Keratinocyte (primary cell): Measurements from ENCODE around the gene SPRYD3.

ENCODE experiments used
- EZH2 ChIP-seq: IDR thresholded peaks from one replicate; pipeline ENCODE4 v1.6.1; 2012; ENCODE audit warnings: inconsistent platforms, mild to moderate bottlenecking, low read length, moderate library complexity
- TF ChIP-seq, protein P1 (sequence below), 3 experiments: IDR thresholded peaks in 1 of 3; conservative IDR thresholded peaks in 1 of 3; optimal IDR thresholded peaks in 1 of 3; 2 replicates in 2 of 3; 3 replicates in 1 of 3; pipeline versions ENCODE3 to v1.5.1; 2011; ENCODE audit warnings: low read length in 3 of 3, mild to moderate bottlenecking in 3 of 3, moderate library complexity in 2 of 3, control low read depth in 1 of 3, inconsistent platforms in 1 of 3; ENCODE audit not compliant: insufficient read depth in 2 of 3; ENCODE audit errors: extremely low read depth in 1 of 3

DNA sequence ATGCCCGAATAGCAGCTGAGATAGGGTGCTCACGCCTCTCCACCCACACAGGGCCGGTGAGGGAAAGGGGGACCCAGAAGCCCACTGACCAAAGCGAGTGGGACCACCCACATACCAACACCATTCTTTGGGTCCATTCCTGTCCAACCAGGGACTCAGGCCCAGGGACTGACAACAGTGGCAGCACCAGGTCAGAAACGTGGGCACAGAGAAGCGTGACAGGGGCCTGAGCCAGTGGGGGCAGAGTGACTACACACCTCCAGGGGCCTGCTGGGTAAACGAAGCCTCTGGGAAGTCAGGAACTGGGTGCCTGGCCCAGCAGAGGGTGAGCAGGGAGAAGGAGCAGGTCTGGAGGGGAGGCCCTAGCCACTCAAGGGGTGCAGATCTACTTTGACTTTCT lies 13.7 kb downstream of the SPRYD3 start:
- TF ChIP-seq, protein P1, sequence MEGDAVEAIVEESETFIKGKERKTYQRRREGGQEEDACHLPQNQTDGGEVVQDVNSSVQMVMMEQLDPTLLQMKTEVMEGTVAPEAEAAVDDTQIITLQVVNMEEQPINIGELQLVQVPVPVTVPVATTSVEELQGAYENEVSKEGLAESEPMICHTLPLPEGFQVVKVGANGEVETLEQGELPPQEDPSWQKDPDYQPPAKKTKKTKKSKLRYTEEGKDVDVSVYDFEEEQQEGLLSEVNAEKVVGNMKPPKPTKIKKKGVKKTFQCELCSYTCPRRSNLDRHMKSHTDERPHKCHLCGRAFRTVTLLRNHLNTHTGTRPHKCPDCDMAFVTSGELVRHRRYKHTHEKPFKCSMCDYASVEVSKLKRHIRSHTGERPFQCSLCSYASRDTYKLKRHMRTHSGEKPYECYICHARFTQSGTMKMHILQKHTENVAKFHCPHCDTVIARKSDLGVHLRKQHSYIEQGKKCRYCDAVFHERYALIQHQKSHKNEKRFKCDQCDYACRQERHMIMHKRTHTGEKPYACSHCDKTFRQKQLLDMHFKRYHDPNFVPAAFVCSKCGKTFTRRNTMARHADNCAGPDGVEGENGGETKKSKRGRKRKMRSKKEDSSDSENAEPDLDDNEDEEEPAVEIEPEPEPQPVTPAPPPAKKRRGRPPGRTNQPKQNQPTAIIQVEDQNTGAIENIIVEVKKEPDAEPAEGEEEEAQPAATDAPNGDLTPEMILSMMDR (optimal IDR thresholded peaks at IDR 0.05 in 1 of 3, IDR thresholded peaks at IDR 0.05 in 1 of 3, conservative IDR thresholded peaks at IDR 0.05 in 1 of 3; ENCODE audit: extremely low read depth in 1 of 3, insufficient read depth in 2 of 3, low read length in 3 of 3): no peak
- no peak for TF ChIP-seq EZH2
